Right lobe of liver (tissue), 4 donors: ENCODE results near the gene LNX1.

Experiments
- CTCF ChIP-seq, 4 donors: fragments of 200-600 bp in 3 of 4; fragments of 450-650 bp in 1 of 4; IDR thresholded peaks; one replicate each; pipeline versions ENCODE4 v1.5.1 to v1.8.0; 2016 to 2022; ENCODE audit warnings: antibody characterized with exemption in 4 of 4, mild to moderate bottlenecking in 2 of 4
- POLR2A ChIP-seq: fragments of 450-650 bp; IDR thresholded peaks from one replicate; pipeline ENCODE4 v1.6.1; 2017; ENCODE audit warnings: antibody characterized with exemption, mild to moderate bottlenecking
- donor health status: DM: no; HTN: no; CAD: no.
- donor health status: DM: no; HTN: no; CAD: no.
- donor health status: DM: no; HTN: yes; CAD: no.

- TF ChIP-seq CTCF (IDR thresholded peaks at IDR 0.05) (no peak), POLR2A (no peak)
Observed at GRCh38 chr4:53547983-53548382, 43.3 kb downstream of the LNX1 start.
